Naive thymus-derived CD4-positive, alpha-beta T cell (primary cell): ENCODE data around the gene LHX5. TPM values are rescaled to one million over a fixed set of nuclear protein-coding genes. Genes with fewer than 3 reads are reported as not detected.

Source experiments
- ATAC-seq: fragments of 150-1000 bp; cut with Tn5 transposase; 2 replicates; pipeline ENCODE4 v1.10.0; 2021; ENCODE audit warnings: mild to moderate bottlenecking, moderate library complexity
- CTCF ChIA-PET: fragments of 350-600 bp; sonication (Branson Sonifier 250); formaldehyde crosslinking; loops from one replicate; lab custom pipeline; 2021; ENCODE audit warnings: antibody characterized with exemption; lab: Charles Lee
- POLR2A ChIA-PET: fragments of 350-600 bp; sonication (Branson Sonifier 250); formaldehyde crosslinking; loops from one replicate; lab custom pipeline; 2021; ENCODE audit warnings: antibody characterized with exemption, inconsistent platforms; lab: Charles Lee
- DNase-seq, 9 donors: peaks; one replicate each; pipeline versions ENCODE4 v3.0.0 to v3.0.0-alpha.2; 2020 to 2022; ENCODE audit warnings: mixed read lengths in 1 of 9
- H3K27ac ChIP-seq: one replicate; pipeline ENCODE4 v1.7.0; 2013; ENCODE audit warnings: mild to moderate bottlenecking, low read depth, low read length, moderate library complexity
- H3K27me3 ChIP-seq, 2 donors: one replicate each; pipeline ENCODE4 v1.7.0; 2013; ENCODE audit warnings: low read length in 2 of 2, mild to moderate bottlenecking in 2 of 2, moderate library complexity in 2 of 2; ENCODE audit not compliant: control insufficient read depth in 2 of 2, insufficient read depth in 2 of 2
- H3K36me3 ChIP-seq, 3 experiments: 1 replicate in 2 of 3; 2 replicates in 1 of 3; pipeline ENCODE4 v1.7.0; 2013; ENCODE audit warnings: low read length in 3 of 3, mild to moderate bottlenecking in 3 of 3, moderate library complexity in 1 of 3; ENCODE audit not compliant: insufficient read depth in 3 of 3, control insufficient read depth in 2 of 3
- H3K4me1 ChIP-seq, 2 donors: one replicate each; pipeline ENCODE4 v1.7.0; 2013; ENCODE audit warnings: low read length in 2 of 2, mild to moderate bottlenecking in 2 of 2, moderate library complexity in 1 of 2; ENCODE audit not compliant: control insufficient read depth in 2 of 2, insufficient read depth in 2 of 2
- H3K4me3 ChIP-seq: 2 replicates; pipeline ENCODE4 v1.7.0; 2013; ENCODE audit warnings: mild to moderate bottlenecking, low read length
- H3K9me3 ChIP-seq, 3 experiments: 1 replicate in 2 of 3; 2 replicates in 1 of 3; pipeline ENCODE4 v1.7.0; 2013; ENCODE audit warnings: low read length in 3 of 3; ENCODE audit not compliant: control insufficient read depth in 2 of 3
- H3K27ac Mint-ChIP-seq, 9 donors: one replicate each; pipeline ENCODE4 v1.8.0; 2020 to 2022; ENCODE audit warnings: mixed read lengths in 9 of 9, mild to moderate bottlenecking in 8 of 9, moderate library complexity in 5 of 9, inconsistent platforms in 2 of 9
- H3K27me3 Mint-ChIP-seq, 5 donors: one replicate each; pipeline ENCODE4 v1.8.0; 2021 to 2022; ENCODE audit warnings: mixed read lengths in 5 of 5, mild to moderate bottlenecking in 1 of 5
- H3K36me3 Mint-ChIP-seq, 5 donors: one replicate each; pipeline ENCODE4 v1.8.0; 2020 to 2022; ENCODE audit warnings: mixed read lengths in 5 of 5, mild to moderate bottlenecking in 3 of 5, inconsistent platforms in 1 of 5
- H3K4me1 Mint-ChIP-seq, 7 donors: one replicate each; pipeline ENCODE4 v1.8.0; 2020 to 2022; ENCODE audit warnings: mixed read lengths in 7 of 7, mild to moderate bottlenecking in 3 of 7, inconsistent platforms in 1 of 7
- H3K4me3 Mint-ChIP-seq, 10 donors: one replicate each; pipeline ENCODE4 v1.8.0; 2020 to 2022; ENCODE audit warnings: mild to moderate bottlenecking in 10 of 10, mixed read lengths in 10 of 10, moderate library complexity in 6 of 10, inconsistent platforms in 2 of 10
- H3K9me3 Mint-ChIP-seq, 11 donors: one replicate each; pipeline ENCODE4 v1.8.0; 2020 to 2022; ENCODE audit warnings: mixed read lengths in 11 of 11, mild to moderate bottlenecking in 4 of 11, inconsistent platforms in 1 of 11, moderate library complexity in 1 of 11
- intact Hi-C, 2 donors: fragments of 100-400 bp; cut with micrococcal nuclease; formaldehyde crosslinking; loops; one replicate each; pipeline ENCODE4 v1.15.1; 2023
- polyA plus RNA-seq, 2 donors: library from polyadenylated mRNA; unstranded; fragments of 300-500 nt; fragmentation: Illumina TruSeq; gene quantifications; one replicate each; pipeline ENCODE4 v1.2.3, GENCODE V29; 2021
- total RNA-seq, 6 experiments: library from RNA in 5 of 6; stranded (reverse) in 5 of 6; gene quantifications; 1 replicate in 5 of 6; 2 replicates in 1 of 6; pipeline ENCODE4 v1.2.3 and lab custom pipeline; 2021 to 2026

The LHX5 gene
- total and polyA plus RNA-seq, 7 experiments from 2014 or later, result not detected

GRCh38 chr12:113413488-113413939, 58.2 kb downstream of the LHX5 start:
- ATAC-seq, result no peak
- Mint-ChIP-seq H3K36me3 (no peaks in the 10 kb centered on the region), H3K4me3 (no peak overlapping the region), H3K4me1 (peaks cover 0 to 2% (median 0%) of the 10 kb centered on the region in 7 donors), H3K27ac (no peak overlapping the region), H3K9me3 (peaks cover 0 to 2% (median 0%) of the 10 kb centered on the region in 11 donors), H3K27me3 (peaks cover 0 to 16% (median 4%) of the 10 kb centered on the region in 5 donors)
- Histone ChIP-seq H3K36me3 (no peaks in the 10 kb centered on the region), H3K27me3 (no peaks in the 10 kb centered on the region), H3K9me3 (no peaks in the 10 kb centered on the region), H3K4me3 (no peak overlapping the region), H3K4me1 (no peaks in the 10 kb centered on the region), H3K27ac (no peak overlapping the region)
- POLR2A ChIA-PET, result no interaction called here
- intact Hi-C loops, result no loop called here
- DNase-seq, result no peak
- CTCF ChIA-PET, result interaction anchor here (1.3 kb wide), 1 partner anchor 32 kb away, joined by 3 read pairs; no protein-coding TSS in a partner anchor

Other genes starting within 250 kb of the LHX5 start
- 100 to 1,000 TPM in 4 of 5 experiments, 10 to 100 TPM in 1; 40.9 to 169 (median 140) TPM for gene SLC8B1, start 136.8 kb downstream of the LHX5 start, total RNA-seq
- 100 to 1,000 TPM in 1 of 2 donors, 10 to 100 TPM in 1; 68.1 to 144 TPM for gene SLC8B1, start 136.8 kb downstream of the LHX5 start, polyA plus RNA-seq
- gene PLBD2, start 113.3 kb downstream of the LHX5 start, total RNA-seq, result 10 to 100 TPM; 13.2 to 25.4 (median 14.9) TPM
- 10 to 100 TPM in 1 of 2 donors, 1 to 10 TPM in 1; 7.8 to 10.6 TPM for gene PLBD2, start 113.3 kb downstream of the LHX5 start, polyA plus RNA-seq
- 1 to 10 TPM in 1 of 5 experiments, under 1 TPM in 2, not detected in 2; 0.51 to 1.3 (median 0.76) TPM for gene SDS, start 68.0 kb downstream of the LHX5 start, total RNA-seq
- not detected for gene SDS, start 68.0 kb downstream of the LHX5 start, polyA plus RNA-seq
- 1 to 10 TPM in 3 of 5 experiments, under 1 TPM in 1, not detected in 1; 0.46 to 2.5 (median 1.7) TPM for gene SDSL, start 49.5 kb downstream of the LHX5 start, total RNA-seq
- not detected for gene SDSL, start 49.5 kb downstream of the LHX5 start, polyA plus RNA-seq